NCI-H82 (cell line): ENCODE data around the gene NAB1.
"Not testable (repeated sequence)": the region's sequence is repeated elsewhere in the genome, so short reads cannot be mapped to it uniquely, and the experiment has no call there.

ENCODE experiments used
- DNase-seq: peaks from one replicate; lab custom pipeline; 2025; lab: John Stamatoyannopoulos, UW

NAB1 gene

DNA sequence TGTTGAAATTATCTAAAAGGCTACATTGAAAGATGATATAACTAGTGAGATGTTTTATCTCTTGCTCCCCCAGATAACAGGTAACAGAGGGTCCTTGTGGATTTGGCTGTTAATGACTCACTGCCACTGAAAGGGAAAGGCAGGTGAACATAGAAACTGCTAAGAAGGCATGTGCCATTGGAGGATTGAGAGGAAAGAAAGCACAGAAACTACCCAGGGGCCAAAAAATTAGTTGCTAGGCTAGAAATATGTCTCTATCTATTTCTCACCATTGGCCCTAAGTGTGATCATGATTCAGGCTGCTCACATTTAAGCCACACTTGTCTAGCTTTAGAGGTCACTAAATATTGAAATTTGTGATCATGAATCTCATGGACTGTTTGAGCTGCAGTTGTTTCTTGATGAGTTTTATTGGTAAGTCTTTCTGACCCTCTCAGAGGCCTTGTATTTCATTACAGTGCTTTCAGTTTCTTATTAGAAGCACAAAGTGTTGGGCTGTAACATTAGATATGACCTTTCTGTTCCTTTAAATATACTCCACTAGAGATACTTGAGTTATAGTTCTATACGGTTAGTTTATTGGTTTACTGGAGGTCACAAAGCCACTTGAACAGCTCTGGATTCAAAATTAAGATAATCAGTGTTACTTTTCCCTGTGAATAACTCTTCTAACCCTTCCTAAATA lies 26.2 kb downstream of the NAB1 start:
- no peak for DNase-seq

DNA sequence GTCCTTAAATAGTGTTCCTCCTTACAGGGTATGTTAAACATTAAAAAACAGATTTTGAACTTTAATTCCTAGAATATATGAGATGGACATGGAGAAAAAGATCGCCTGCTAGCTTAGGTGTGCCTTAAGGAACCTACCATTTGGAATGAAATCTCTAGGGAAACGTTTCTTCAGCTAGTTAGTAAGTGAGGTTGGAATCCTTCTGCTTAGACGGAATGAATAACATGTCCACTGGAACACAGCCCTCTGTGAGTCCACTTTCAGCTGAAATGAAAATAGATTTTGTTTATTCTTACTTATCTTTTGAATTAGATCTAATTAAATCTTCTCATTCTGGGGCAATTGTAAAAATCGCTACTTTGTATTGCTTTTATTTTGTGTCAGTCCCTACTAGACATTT lies 28.4 kb downstream of the NAB1 start:
- no peak for DNase-seq

DNA sequence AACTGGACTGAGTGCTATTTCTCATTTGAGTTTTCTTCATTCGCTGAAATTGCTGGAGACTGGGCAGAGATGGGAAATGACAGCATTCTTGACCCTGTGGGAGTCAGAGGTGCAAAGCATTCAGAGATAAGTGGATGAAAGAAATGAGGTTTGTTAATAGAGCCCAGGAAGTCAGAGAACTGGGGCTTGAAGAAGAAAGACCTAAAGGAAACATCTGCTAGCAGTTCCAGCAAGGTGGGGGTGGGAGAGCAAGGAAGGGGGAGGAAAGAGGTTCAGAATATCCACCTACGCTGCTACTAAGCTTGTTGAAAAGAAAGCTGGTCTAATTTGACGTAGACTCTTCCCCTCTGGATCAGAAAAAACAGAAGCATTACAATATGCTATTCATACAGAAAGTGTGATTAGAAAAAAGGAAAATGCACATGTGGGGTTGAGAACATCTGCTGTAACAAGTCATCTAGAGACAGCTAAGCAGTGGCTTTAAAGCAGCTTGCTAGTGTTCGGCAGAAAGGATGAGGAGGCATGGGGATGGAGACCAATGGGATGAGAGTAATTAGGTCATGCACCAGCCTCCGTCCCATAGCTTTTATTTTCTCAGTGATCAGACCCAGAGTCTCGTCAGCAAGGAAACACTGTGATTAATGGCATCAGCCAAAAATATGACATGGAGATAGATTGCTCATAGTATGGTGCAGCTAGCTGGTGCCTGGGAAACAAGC lies 29.7 kb downstream of the NAB1 start:
- no peak for DNase-seq

DNA sequence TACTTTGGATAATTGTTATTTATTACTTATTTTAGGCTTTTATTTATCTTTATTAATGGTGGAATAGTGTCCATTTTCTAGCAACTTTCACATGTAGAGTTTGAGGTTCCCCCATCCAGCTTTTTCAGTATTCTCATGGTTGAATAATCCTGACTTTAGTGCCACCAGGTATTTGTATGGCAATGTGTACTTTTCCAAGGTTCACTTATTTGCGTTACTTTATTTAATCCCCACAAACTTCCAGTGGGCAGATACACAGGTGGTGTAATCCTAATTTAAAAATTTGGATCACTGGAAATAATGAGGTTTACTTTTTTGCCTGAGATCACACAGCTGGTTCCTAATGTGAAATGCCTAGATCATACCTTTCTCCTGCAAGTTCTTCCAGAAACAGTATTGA lies 30.5 kb downstream of the NAB1 start:
- no peak for DNase-seq

DNA sequence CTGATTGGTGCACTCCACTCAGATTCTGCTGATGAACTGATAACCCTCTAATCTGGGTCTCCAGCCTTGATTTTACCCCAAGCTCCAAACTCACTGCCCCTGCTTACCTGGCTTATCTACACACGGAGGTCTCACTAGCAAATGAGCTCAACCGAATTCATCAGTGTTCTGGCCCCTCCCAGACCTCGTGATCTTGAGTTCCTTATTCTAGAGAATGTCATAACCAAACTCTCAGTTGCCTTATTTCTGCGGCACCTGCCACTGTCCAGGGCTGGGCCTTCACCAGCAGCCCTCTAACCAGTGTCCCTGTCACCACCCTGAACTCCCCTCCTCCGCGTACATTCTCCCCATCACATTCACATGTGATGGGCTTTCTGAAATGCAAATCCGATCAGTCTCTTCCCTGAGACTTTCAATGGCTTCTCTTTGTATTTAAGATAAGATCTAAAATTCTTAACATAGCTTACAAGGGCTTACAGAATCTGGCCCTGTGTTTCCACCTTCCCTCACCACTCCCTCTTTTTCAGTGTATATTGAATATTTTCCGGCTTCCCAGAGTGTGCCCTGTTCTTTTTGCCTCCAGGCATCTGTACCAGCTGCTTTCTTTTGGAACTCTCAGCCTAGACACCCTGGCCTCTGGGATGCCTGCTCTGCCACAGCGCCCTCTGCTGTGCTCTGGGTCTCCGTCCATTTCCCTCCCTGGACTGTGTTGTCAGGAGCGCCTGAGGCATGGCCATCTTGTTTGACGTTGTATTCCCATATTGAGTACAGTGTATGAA lies 31.1 kb downstream of the NAB1 start:
- peak; percentile 73 for DNase-seq

DNA sequence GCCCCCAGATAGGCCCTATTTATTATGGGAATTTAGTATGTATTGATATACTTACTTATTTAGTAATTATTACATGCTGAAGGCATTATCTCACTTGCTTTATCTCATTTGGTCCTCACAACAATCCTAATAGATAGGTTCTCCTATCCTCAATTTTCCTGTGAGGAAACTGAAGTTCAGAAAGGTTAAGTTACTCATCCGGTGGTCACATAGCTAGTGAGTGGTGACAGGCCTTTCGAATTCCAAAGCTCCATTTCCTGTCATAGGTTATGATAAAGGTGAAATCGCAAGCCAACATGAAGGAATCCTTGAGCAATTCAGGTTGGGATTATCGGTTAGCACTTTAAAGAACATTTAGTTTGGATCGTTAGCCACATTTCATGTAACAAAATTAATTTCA lies 33.3 kb downstream of the NAB1 start:
- DNase-seq, result no peak

DNA sequence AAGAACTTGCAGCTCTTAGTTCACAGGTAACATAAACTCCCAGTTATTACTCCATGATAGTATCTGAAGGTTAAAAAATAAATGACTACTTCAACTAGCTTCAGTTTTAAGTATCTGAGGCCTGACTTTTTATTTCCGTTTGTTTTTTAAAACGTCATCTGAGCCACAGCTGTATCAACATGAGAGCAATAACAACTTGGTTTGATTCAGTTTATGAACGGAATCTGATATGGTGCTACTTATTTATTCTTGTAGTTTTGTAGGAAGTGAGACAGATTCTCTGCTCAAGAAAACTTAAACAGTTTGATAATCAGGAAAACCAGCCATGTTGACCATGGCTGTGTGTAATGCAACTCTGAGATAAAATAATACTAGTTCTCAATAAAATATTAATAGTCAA lies 34.9 kb downstream of the NAB1 start:
- DNase-seq, result no peak

DNA sequence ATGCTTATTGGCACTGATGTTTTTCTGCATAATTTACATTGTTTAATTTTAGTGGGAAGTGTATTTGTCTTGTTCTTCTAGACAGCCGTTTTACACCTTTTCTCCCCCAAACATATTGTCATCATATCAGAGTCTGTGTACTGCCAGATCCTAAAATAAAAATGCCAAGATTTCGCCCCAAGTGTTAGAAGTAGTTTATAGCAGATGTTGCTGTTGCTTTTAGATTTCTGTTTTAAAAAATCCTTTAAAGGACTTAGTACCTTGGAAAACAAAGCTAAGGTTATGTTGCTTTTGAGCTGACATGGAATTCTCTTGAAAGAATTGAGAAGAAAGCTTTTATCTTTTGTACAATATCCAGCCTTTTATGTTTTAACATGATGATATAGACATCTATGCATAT lies 36.0 kb downstream of the NAB1 start:
- no peak for DNase-seq

DNA sequence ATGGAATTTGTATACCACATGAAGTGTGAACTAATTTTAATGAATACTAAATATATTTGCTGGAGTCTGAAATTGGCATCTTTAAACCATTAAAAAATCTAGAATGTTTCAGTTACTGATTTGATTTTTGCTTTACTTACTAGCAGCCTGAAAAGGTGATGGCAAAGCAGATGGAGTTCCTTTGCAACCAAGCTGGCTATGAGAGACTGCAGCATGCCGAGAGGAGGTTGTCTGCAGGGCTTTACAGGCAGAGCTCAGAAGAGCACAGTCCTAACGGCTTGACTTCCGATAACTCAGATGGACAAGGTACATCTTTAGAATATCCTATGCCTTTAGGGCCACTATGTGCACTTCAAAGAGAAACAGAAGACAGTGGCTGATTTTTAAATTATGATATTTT lies 36.5 kb downstream of the NAB1 start:
- no peak for DNase-seq

DNA sequence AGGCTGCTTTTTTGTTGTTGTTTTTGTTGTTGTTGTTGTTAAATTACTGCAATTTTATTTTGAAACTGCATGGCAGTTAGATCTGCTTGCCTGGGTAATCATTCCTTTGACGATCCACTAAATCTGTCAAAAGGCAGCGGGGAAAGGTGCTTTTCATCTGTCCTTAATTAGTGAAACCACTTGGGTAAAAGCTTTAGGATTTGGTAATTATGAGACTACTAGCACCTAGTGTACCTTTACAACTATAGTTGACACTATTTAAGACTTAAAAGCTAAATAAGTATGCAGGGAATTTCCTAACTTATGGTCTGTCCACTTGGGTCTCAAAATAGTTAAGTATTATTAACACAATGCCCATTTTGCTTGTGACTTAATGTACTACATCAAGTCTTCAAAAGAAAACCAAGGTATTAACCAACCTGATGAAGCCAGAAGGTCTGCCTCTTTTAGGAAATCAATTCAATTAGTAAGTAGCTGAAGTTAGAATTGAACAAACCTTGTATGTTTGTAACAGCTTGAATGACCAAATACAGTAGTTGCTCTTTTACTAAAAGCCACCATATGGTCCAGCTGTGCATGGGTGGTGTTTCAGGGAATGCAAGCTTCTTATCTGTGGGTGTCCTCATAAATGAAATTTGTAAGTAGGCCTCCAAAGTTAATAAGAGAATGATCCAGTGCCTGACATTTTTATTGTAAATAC lies 44.8 kb downstream of the NAB1 start:
- peak; percentile 29 for DNase-seq

DNA sequence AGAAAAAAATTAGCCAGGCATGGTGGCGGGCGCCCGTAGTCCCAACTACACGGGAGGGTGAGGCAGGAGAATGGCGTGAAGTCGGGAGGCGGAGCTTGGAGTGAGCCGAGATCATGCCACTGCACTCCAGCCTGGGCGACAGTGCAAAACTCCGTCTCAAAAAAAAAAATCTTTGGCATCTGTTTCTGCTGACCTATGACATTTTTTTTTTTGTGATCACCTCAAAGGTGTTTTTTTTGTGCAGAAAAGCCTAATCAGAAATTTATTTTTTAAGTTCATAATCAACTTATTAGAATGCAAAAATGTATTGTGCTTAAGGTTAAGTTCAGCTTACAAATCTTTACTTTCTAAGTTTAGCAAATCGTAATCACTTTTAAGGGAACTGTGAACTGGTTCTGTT lies 45.6 kb downstream of the NAB1 start:
- DNase-seq, result no peak

DNA sequence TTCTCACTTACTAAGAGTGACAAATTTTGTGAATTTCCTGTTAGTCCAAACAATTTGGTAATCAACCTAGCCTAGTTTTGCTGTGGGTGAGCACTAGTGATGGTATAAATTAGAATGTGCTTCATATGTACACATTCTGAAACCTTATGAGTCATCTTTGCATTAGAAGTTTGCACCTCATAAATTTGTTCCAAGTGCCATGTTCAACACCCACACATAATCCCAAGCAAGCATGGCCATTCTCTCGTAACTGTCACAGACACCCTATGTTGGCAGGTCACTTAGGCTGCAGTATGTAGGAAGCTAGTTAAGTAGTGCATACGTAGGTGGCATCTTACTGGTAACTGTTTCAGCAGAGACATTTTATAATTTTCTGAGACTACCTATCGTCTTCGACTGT lies 46.9 kb downstream of the NAB1 start:
- no peak for DNase-seq

DNA sequence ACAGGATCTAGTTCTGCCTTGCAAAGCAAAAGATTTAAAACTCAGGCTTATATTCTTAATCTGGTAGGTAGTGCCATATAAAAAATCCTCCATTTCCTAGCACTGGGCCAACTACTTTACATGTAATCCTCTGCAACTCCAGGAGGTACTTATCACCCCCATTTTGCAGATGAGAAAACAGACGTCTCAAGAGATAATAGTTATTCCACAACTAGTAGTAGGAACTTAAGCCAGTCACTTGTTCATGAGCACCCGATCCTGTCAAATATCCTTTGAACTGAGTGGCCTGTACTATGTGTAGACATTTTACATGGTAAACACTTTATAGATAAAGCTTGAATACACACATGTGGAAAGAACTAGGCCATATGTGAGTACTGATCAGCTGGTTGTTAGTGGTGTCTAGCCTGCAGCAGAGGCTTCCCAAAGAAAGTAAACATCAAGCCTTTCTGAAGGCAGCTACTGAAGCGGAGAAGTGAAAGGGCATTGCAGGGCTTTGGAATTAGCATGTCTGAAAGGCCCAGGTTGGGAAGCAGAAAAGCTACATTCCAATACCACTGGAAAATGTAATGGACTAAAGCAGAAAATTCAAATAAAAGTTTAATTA lies 48.0 kb downstream of the NAB1 start:
- DNase-seq, result no peak

DNA sequence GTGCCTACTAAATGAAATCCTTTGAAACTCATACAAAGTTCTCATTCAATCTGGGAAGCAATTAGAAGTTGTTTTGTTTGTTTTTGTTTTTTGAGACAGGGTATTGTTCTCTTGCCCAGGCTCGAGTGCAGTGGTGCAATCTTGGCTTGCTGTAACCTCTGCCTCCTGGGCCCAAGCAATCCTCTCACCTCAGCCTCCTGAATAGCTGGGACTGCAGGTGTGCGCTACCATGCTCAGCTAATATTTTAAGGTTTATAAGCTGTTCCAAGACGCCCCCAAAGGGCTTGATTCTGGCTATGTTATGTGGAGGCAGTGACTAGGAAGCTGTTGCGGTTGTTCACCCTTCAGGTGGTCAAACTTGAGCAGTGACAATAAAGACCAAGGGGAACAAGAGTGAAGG lies 48.5 kb downstream of the NAB1 start:
- DNase-seq, result no peak

DNA sequence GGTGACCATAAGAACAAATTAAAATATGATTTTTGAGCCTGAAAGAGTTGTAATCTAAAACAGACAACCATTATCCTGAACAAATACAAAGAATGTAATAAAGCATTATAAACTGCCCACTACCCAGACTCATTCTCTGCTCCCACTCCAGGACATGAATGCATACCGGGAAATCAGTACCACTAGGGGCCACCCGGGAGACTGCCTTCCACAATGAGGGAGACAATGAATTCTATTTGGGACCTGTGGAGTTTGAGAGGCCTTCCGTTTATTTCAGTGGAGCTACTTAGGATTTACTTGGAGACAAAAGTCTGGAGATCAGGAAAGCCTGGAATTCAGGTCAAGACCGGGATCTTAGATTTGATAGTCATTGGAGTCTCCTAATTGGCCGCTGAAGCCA lies 50.0 kb downstream of the NAB1 start:
- DNase-seq, result peak; percentile 21

DNA sequence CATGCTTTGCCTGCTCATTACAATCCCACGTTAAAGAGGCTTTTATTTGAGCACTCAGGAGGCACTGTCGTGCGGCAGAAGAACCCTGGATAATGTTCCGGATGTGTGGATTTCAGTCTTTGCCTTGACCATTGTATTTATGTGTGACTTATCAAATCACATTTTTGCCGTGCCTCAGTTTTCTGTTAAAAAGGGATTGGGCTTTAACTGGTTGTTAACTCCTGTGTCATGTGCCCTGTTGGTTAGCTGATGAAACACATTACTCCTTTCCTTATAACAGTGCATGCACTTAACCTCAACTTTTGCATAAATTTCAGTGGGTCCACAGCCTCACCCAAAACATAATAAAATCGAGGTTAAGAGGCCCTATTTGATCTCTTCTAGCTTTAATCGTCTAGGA lies 52.7 kb downstream of the NAB1 start:
- no peak for DNase-seq

DNA sequence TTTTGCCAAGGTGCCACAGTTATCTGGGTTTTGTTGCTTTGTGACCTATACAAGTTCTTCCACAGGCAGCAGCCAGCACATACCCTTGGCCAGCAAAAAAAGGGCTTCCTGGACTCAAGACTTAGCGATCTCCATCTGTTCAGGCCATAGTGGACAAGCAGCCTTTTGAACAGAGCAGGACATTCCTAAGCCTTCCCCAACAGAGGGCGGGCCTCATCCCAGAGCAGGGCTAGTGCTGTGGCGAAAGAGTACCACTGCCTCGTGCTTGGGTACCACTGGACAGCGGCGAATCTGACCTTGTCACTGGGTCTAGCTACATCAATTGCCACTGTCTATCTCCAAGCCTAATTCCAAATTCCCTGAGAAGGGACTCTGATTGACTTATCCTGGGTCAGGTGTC lies 56.4 kb downstream of the NAB1 start:
- DNase-seq, result no peak

DNA sequence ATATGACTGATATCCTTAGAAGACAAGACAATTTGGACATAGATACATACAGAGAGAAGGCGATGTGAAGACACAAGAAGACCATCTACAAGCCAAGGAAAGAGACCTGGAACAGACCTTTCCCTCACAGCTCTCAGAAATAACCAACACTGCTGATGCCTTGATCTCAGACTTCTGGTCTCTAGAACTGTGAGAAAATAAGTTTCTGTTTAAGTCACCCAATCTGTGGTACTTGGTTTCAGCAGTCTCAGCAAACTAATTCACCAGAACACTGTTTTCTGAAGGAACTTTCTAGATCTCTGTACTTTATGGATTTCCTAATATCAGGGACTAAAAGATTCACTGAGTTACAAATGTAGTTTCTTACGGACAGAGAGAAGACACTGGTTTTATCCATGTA lies 58.8 kb downstream of the NAB1 start:
- DNase-seq, result no peak

DNA sequence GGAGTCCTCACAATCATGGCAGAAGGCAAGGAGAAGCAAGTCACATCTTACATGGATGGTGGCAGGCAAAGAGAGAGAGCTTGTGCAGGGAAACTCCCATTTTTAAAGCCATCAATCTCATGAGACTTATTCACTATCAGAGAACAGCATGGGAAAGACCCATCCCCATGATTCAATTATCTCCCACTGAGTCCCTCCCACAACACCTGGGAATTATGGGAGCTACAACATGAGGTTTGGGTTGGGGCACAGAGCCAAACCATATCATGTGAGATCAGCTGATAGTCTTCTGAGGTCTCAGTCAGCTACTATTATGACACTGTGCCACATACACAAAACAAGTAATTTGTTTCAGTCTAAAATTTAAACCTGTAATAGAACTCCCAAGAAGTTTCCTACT lies 59.8 kb downstream of the NAB1 start:
- DNase-seq, result not testable (repeated sequence)

DNA sequence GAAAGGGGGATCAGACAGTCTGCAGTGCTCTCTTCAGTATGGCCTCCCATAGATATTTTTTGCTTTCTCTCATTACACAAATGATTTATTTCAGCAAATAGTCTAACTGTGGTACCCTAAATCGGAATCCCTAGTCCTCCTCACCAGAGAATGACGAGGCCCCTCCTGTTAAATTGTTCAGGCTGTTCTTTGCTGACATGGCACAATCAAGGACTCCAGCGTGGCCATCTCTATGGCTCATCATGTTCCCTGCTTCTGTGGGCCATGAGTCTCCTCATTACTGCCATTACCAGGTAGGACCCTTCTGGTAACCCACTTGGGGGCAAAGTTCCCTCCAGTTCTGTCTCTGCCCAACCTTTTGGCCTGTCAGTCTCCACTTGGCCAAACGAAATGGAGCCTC lies 62.2 kb downstream of the NAB1 start:
- DNase-seq, result no peak

DNA sequence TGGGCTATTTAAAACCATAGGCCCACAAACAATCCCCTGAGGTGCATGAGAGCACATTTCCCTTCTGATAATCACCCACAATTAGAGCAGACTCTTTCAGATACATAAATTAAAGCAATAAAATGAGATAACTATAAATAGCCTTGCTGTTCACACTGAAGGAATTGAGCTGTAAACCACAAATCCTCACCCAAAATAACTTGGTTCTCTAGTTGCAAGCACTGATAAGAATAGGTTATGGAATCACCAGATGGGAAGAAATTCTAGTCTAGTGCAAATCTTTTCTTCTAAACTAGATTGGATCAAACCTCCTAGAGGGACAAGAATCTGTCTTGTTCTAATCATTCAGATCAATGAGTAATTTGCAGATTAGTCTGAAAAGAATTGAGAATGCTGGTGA lies 64.6 kb downstream of the NAB1 start:
- no peak for DNase-seq

DNA sequence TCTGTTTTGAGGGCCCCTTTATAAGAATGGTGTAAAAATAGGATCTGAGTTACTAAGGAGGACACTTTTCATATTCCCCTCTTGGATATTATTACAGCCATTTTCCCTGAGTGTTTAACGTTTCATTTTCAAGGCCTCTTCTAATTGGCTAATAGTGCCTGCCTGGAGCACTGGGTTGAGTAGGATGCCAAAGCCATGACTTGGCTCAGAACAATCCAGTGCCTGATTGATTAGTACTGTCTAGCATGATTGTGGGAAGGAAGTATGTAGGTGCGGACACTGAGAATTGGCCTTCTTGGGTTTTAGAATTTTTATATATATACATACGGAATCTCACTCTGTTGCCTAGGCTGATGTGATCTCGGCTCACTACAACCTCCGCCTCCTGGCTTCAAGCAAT lies 66.1 kb downstream of the NAB1 start:
- no peak for DNase-seq
